Ishikawa (cell line): Measurements from ENCODE around the gene YBX2.

Experiments
- CREB1 ChIP-seq: IDR thresholded peaks from 2 replicates; pipeline ENCODE4 v1.6.1; 2012; ENCODE audit warnings: low read depth
- EGR1 ChIP-seq: IDR thresholded peaks from 2 replicates; pipeline ENCODE4 v1.6.1; 2012
- EP300 ChIP-seq: IDR thresholded peaks from 2 replicates; pipeline ENCODE4 v1.6.1; 2012; ENCODE audit warnings: borderline replicate concordance
- FOXM1 ChIP-seq: IDR thresholded peaks from 2 replicates; pipeline ENCODE4 v1.6.1; 2012; ENCODE audit warnings: low read depth, borderline replicate concordance
- RAD21 ChIP-seq: IDR thresholded peaks from 2 replicates; pipeline ENCODE4 v1.6.1; 2012; ENCODE audit warnings: low read depth
- REST ChIP-seq: IDR thresholded peaks from 2 replicates; pipeline ENCODE4 v1.6.1; 2012; ENCODE audit warnings: low read depth, mild to moderate bottlenecking

- TF ChIP-seq RAD21 (no peak), EP300 (no peak), CREB1 (no peak), FOXM1 (no peak), EGR1 (no peak), REST (no peak)
These were observed 9.7 kb upstream of the YBX2 start for GRCh38 chr17:7304179-7304578.
